Measurements from ENCODE around the gene MTFR1L. TPM values are rescaled to one million over a fixed set of nuclear protein-coding genes. Genes with fewer than 3 reads are reported as not detected.
A peak's percentile ranks its signal among the peaks of the same experiment; 100 is the strongest.

Gene MTFR1L
- total RNA-seq, 2 experiments from 2014 or later, result 36.6 to 37.7 TPM

- Mint-ChIP-seq H3K4me1 (no peaks in the 10 kb centered on the region), H3K27me3 (no peaks in the 10 kb centered on the region), H3K36me3 (ENCODE audit: low read depth) (no peaks in the 10 kb centered on the region), H3K9me3 (no peaks in the 10 kb centered on the region), H3K27ac (no peak overlapping the region), H3K4me3 (no peak overlapping the region)
- CTCF ChIA-PET, result no interaction called here
- POLR2A ChIA-PET, result no interaction called here
- DNase-seq, result no peak
These were observed 47.6 kb downstream of the MTFR1L start for GRCh38 chr1:25867210-25867991.

- H3K9me3 Mint-ChIP-seq, result no peaks in the 10 kb centered on the region
- H3K27me3 Mint-ChIP-seq, result peaks cover 2% of the 10 kb centered on the region
- POLR2A ChIA-PET, result interaction anchor here (1.5 to 1.9 kb wide), 2 partner anchors 10 to 128 kb away, joined by 5 read pairs; partner anchors contain the start of gene PAFAH2
- H3K27ac Mint-ChIP-seq, result no peak overlapping the region
- no peak overlapping the region for H3K4me3 Mint-ChIP-seq
- no peak for DNase-seq
- H3K36me3 Mint-ChIP-seq (ENCODE audit: low read depth), result no peaks in the 10 kb centered on the region
- peaks cover 4% of the 10 kb centered on the region for H3K4me1 Mint-ChIP-seq
- CTCF ChIA-PET, result interaction anchor here (1.5 kb wide), 1 partner anchor 25 kb away, joined by 5 read pairs; no protein-coding TSS in a partner anchor
These were observed 50.3 kb downstream of the MTFR1L start for GRCh38 chr1:25869909-25870606.

GRCh38 chr1:25870614-25871013 lies 50.9 kb downstream of the MTFR1L start:
- Mint-ChIP-seq H3K9me3 (no peaks in the 10 kb centered on the region), H3K36me3 (ENCODE audit: low read depth) (no peaks in the 10 kb centered on the region), H3K27ac (no peak overlapping the region), H3K4me1 (peaks cover 5% of the 10 kb centered on the region), H3K4me3 (no peak overlapping the region), H3K27me3 (peaks cover 2% of the 10 kb centered on the region)
- POLR2A ChIA-PET, result interaction anchor here (0.6 to 1.5 kb wide), 2 partner anchors 10 to 256 kb away, joined by 3 to 5 read pairs; no protein-coding TSS in a partner anchor
- CTCF ChIA-PET, result interaction anchor here (1.5 kb wide), 1 partner anchor 25 kb away, joined by 5 read pairs; no protein-coding TSS in a partner anchor
- DNase-seq, result no peak

GRCh38 chr1:25871086-25871703 lies 51.4 kb downstream of the MTFR1L start:
- peaks cover 6% of the 10 kb centered on the region for H3K27me3 Mint-ChIP-seq
- peaks cover 7% of the 10 kb centered on the region for H3K4me1 Mint-ChIP-seq
- POLR2A ChIA-PET, result interaction anchor here (0.6 to 1.5 kb wide), 3 partner anchors 11 to 256 kb away, joined by 3 to 5 read pairs (median 3); no protein-coding TSS in a partner anchor
- no peak overlapping the region for H3K27ac Mint-ChIP-seq
- CTCF ChIA-PET, result interaction anchor here (1.5 kb wide), 1 partner anchor 24 kb away, joined by 5 read pairs; no protein-coding TSS in a partner anchor
- no peaks in the 10 kb centered on the region for H3K36me3 Mint-ChIP-seq (ENCODE audit: low read depth)
- no peak overlapping the region for H3K4me3 Mint-ChIP-seq
- no peak for DNase-seq
- no peaks in the 10 kb centered on the region for H3K9me3 Mint-ChIP-seq

- Mint-ChIP-seq H3K36me3 (ENCODE audit: low read depth) (no peaks in the 10 kb centered on the region), H3K4me1 (peaks cover 7% of the 10 kb centered on the region), H3K4me3 (no peak overlapping the region), H3K27ac (no peak overlapping the region), H3K27me3 (peaks cover 13% of the 10 kb centered on the region), H3K9me3 (no peaks in the 10 kb centered on the region)
- CTCF ChIA-PET, result interaction anchor here (1.5 kb wide), 1 partner anchor 23 kb away, joined by 5 read pairs; no protein-coding TSS in a partner anchor
- POLR2A ChIA-PET, result interaction anchor here (0.8 kb wide), 1 partner anchor 21 kb away, joined by 3 read pairs; no protein-coding TSS in a partner anchor
- DNase-seq, result no peak
These were observed 52.1 kb downstream of the MTFR1L start for GRCh38 chr1:25871704-25872494.

- Mint-ChIP-seq H3K36me3 (ENCODE audit: low read depth) (no peaks in the 10 kb centered on the region), H3K4me3 (no peak overlapping the region), H3K27ac (no peak overlapping the region), H3K9me3 (no peaks in the 10 kb centered on the region), H3K4me1 (peaks cover 7% of the 10 kb centered on the region), H3K27me3 (peaks cover 17% of the 10 kb centered on the region)
- CTCF ChIA-PET, result no interaction called here
- POLR2A ChIA-PET, result no interaction called here
- DNase-seq, result no peak
These were observed 53.0 kb downstream of the MTFR1L start for GRCh38 chr1:25872713-25873112.

GRCh38 chr1:25873120-25873519 lies 53.4 kb downstream of the MTFR1L start:
- Mint-ChIP-seq H3K27me3 (peaks cover 19% of the 10 kb centered on the region), H3K27ac (no peak overlapping the region)
- POLR2A ChIA-PET, result no interaction called here

GRCh38 chr1:25874209-25874608 lies 54.5 kb downstream of the MTFR1L start:
- Mint-ChIP-seq H3K4me1 (peaks cover 7% of the 10 kb centered on the region), H3K27ac (no peak overlapping the region), H3K27me3 (peaks cover 19% of the 10 kb centered on the region), H3K4me3 (no peak overlapping the region), H3K36me3 (ENCODE audit: low read depth) (no peaks in the 10 kb centered on the region), H3K9me3 (no peaks in the 10 kb centered on the region)
- no peak for DNase-seq
- ChIA-PET POLR2A (interaction anchor here (1.2 to 2.1 kb wide), 2 partner anchors 31 to 42 kb away, joined by 3 to 8 read pairs; no protein-coding TSS in a partner anchor), CTCF (interaction anchor here (1.2 kb wide), 1 partner anchor 21 kb away, joined by 3 read pairs; no protein-coding TSS in a partner anchor)

More at GRCh38 chr1:25873120-25873519, 53.4 kb downstream of the MTFR1L start:
- H3K36me3 Mint-ChIP-seq (ENCODE audit: low read depth), result no peaks in the 10 kb centered on the region
- no peak for DNase-seq
- H3K4me1 Mint-ChIP-seq, result peaks cover 7% of the 10 kb centered on the region
- H3K4me3 Mint-ChIP-seq, result no peak overlapping the region
- CTCF ChIA-PET, result no interaction called here
- no peaks in the 10 kb centered on the region for H3K9me3 Mint-ChIP-seq

GRCh38 chr1:25874635-25875153 lies 54.9 kb downstream of the MTFR1L start:
- POLR2A ChIA-PET, result interaction anchor here (1.1 to 2.1 kb wide), 3 partner anchors 10 to 43 kb away, joined by 3 to 8 read pairs (median 4); no protein-coding TSS in a partner anchor
- H3K9me3 Mint-ChIP-seq, result no peaks in the 10 kb centered on the region
- H3K36me3 Mint-ChIP-seq (ENCODE audit: low read depth), result no peaks in the 10 kb centered on the region
- H3K27me3 Mint-ChIP-seq, result peaks cover 19% of the 10 kb centered on the region
- H3K27ac Mint-ChIP-seq, result no peak overlapping the region
- H3K4me1 Mint-ChIP-seq, result peaks cover 7% of the 10 kb centered on the region
- peak overlapping the region; percentile 69 for H3K4me3 Mint-ChIP-seq
- DNase-seq, result no peak
- CTCF ChIA-PET, result interaction anchor here (1.2 to 1.5 kb wide), 3 partner anchors 21 to 32 kb away, joined by 3 to 4 read pairs (median 3); no protein-coding TSS in a partner anchor

GRCh38 chr1:25875154-25875855 lies 55.6 kb downstream of the MTFR1L start, which contains the start of gene PAQR7:
TSS of gene PAQR7 (minus strand) at chr1:25875708. CDS start at chr1:25863839, 11,869 bp downstream.
- ChIA-PET POLR2A (interaction anchor here (1.1 to 2.1 kb wide), 6 partner anchors 9 to 122 kb away, joined by 3 to 8 read pairs (median 4); partner anchors contain the start of gene PAFAH2), CTCF (interaction anchor here (1.3 to 1.5 kb wide), 2 partner anchors 20 to 32 kb away, joined by 3 to 4 read pairs; no protein-coding TSS in a partner anchor)
- Mint-ChIP-seq H3K9me3 (no peaks in the 10 kb centered on the region), H3K36me3 (ENCODE audit: low read depth) (no peaks in the 10 kb centered on the region), H3K27me3 (peaks cover 21% of the 10 kb centered on the region), H3K4me3 (peak within 1 kb of the TSS; percentile 69), H3K4me1 (peaks cover 7% of the 10 kb centered on the region), H3K27ac (no peak within 1 kb of the TSS)
- peak; percentile 61 for DNase-seq
